ENCODE data around the gene XRN1.

XRN1 gene

GRCh38 chr3:142269767-142270166 lies 178.1 kb downstream of the XRN1 start:
- no peak for DNase-seq (ENCODE audit: low read depth)
- no peak overlapping the region for H3K4me3 ChIP-seq (ENCODE audit: low read depth, low read length)
- no peak for TF ChIP-seq CTCF (conservative IDR thresholded peaks at IDR 0.05; ENCODE audit: low read depth, low read length)

GRCh38 chr3:142268426-142268825 lies 179.4 kb downstream of the XRN1 start:
- no peak for TF ChIP-seq CTCF (conservative IDR thresholded peaks at IDR 0.05; ENCODE audit: low read depth, low read length)
- no peak for DNase-seq (ENCODE audit: low read depth)
- H3K4me3 ChIP-seq (ENCODE audit: low read depth, low read length) = no peak overlapping the region

- no peak overlapping the region for H3K4me3 ChIP-seq (ENCODE audit: low read depth, low read length)
- no peak for TF ChIP-seq CTCF (conservative IDR thresholded peaks at IDR 0.05; ENCODE audit: low read depth, low read length)
- no peak for DNase-seq (ENCODE audit: low read depth)
Observed at GRCh38 chr3:142267269-142267668, 180.6 kb downstream of the XRN1 start.

- no peak for DNase-seq (ENCODE audit: low read depth)
- TF ChIP-seq CTCF (conservative IDR thresholded peaks at IDR 0.05; ENCODE audit: low read depth, low read length) = no peak
- no peak overlapping the region for H3K4me3 ChIP-seq (ENCODE audit: low read depth, low read length)
Observed at GRCh38 chr3:142263112-142263511, 184.7 kb downstream of the XRN1 start.

- DNase-seq (ENCODE audit: low read depth) = no peak
- TF ChIP-seq CTCF (conservative IDR thresholded peaks at IDR 0.05; ENCODE audit: low read depth, low read length) = no peak
- no peak overlapping the region for H3K4me3 ChIP-seq (ENCODE audit: low read depth, low read length)
Observed at GRCh38 chr3:142259359-142259758, 188.5 kb downstream of the XRN1 start.

GRCh38 chr3:142256712-142257333 lies 191.0 kb downstream of the XRN1 start:
- no peak overlapping the region for H3K4me3 ChIP-seq (ENCODE audit: low read depth, low read length)
- no peak for TF ChIP-seq CTCF (conservative IDR thresholded peaks at IDR 0.05; ENCODE audit: low read depth, low read length)
- DNase-seq (ENCODE audit: low read depth) = no peak

Measured in choroid plexus epithelial cell (primary cell).